Measurements from ENCODE around the gene HIGD2B. TPM values are rescaled to one million over a fixed set of nuclear protein-coding genes. Genes with fewer than 3 reads are reported as not detected.
A peak's percentile ranks its signal among the peaks of the same experiment; 100 is the strongest.

HIGD2B gene
- total RNA-seq, 1 experiment from 2014 or later = not detected

DNA sequence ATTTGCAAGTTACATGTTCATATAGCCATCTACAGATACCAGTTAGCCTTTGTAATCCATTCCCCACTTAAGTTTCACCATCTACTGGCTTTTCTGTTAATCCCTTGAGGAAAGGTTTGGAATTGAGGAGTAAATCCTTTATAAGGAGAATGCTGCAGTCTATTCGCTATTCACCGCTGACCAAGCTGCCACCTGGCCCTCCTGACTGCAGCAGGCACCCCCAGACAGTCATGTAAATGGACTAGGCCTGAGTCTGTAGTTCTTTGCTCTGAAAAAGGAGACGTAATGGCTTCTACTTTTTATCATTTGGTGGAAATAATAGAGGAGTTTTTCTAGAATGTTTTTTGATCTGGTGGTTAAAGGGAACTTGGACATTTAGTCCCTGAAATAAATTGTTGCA, 3.2 kb downstream of the HIGD2B start:
- POLR2A ChIA-PET = no interaction called here
- Mint-ChIP-seq H3K27ac (peak overlapping the region; percentile 54), H3K27me3 (ENCODE audit: low read depth) (no peaks in the 10 kb centered on the region; the same call in 1 of the 2 replicates), H3K36me3 (no peaks in the 10 kb centered on the region), H3K9me3 (no peaks in the 10 kb centered on the region), H3K4me1 (peaks cover 14% of the 10 kb centered on the region), H3K4me3 (no peak overlapping the region)
- TF ChIP-seq GABPB1 (CRISPR knock-in tag; IDR thresholded peaks at IDR 0.05) (no peak), ETV6 (CRISPR knock-in tag; IDR thresholded peaks at IDR 0.05) (no peak), ZNF396 (CRISPR knock-in tag; IDR thresholded peaks at IDR 0.05; ENCODE audit: borderline replicate concordance) (no peak), NR2C2 (CRISPR knock-in tag; IDR thresholded peaks at IDR 0.05) (no peak), HMGXB4 (CRISPR knock-in tag; IDR thresholded peaks at IDR 0.05) (no peak), ERG (CRISPR knock-in tag; IDR thresholded peaks at IDR 0.05) (no peak), NR1H2 (CRISPR knock-in tag; IDR thresholded peaks at IDR 0.05) (no peak)
- CTCF ChIA-PET = interaction anchor here (1.1 to 4.9 kb wide), 3 partner anchors 12 to 83 kb away, joined by 5 to 26 read pairs (median 6); no protein-coding TSS in a partner anchor
- ATAC-seq = no peak
- DNase-seq (ENCODE audit: low spot score) = no peak

GRCh38 chr15:72680931-72681330, 5.1 kb downstream of the HIGD2B start:
- Mint-ChIP-seq H3K9me3 (no peaks in the 10 kb centered on the region), H3K27ac (no peak overlapping the region), H3K27me3 (ENCODE audit: low read depth) (no peaks in the 10 kb centered on the region; the same call in 1 of the 2 replicates), H3K4me1 (peaks cover 14% of the 10 kb centered on the region), H3K4me3 (no peak overlapping the region), H3K36me3 (no peaks in the 10 kb centered on the region)
- ChIA-PET POLR2A (no interaction called here), CTCF (interaction anchor here (1.5 to 4.9 kb wide), 2 partner anchors 10 to 41 kb away, joined by 4 to 26 read pairs; no protein-coding TSS in a partner anchor)
- TF ChIP-seq GTF2I (CRISPR knock-in tag; conservative IDR thresholded peaks at IDR 0.05) (no peak), PRDM15 (CRISPR knock-in tag; IDR thresholded peaks at IDR 0.05) (no peak), ZNF416 (CRISPR knock-in tag; IDR thresholded peaks at IDR 0.05) (no peak), GABPB1 (CRISPR knock-in tag; IDR thresholded peaks at IDR 0.05) (no peak), HMGA2 (CRISPR knock-in tag; IDR thresholded peaks at IDR 0.05) (no peak), ATF3 (CRISPR knock-in tag; conservative IDR thresholded peaks at IDR 0.05) (no peak), SOX15 (CRISPR knock-in tag; IDR thresholded peaks at IDR 0.05) (no peak), ZNF121 (CRISPR knock-in tag; IDR thresholded peaks at IDR 0.05) (no peak), AFF4 (CRISPR knock-in tag; IDR thresholded peaks at IDR 0.05; ENCODE audit: borderline replicate concordance) (no peak)
- TF ChIP-seq, protein P1, sequence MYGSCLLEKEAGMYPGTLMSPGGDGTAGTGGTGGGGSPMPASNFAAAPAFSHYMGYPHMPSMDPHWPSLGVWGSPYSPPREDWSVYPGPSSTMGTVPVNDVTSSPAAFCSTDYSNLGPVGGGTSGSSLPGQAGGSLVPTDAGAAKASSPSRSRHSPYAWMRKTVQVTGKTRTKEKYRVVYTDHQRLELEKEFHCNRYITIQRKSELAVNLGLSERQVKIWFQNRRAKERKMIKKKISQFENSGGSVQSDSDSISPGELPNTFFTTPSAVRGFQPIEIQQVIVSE (CRISPR knock-in tag; IDR thresholded peaks at IDR 0.05; ENCODE audit: borderline replicate concordance) = no peak
- TF ChIP-seq, protein P2, sequence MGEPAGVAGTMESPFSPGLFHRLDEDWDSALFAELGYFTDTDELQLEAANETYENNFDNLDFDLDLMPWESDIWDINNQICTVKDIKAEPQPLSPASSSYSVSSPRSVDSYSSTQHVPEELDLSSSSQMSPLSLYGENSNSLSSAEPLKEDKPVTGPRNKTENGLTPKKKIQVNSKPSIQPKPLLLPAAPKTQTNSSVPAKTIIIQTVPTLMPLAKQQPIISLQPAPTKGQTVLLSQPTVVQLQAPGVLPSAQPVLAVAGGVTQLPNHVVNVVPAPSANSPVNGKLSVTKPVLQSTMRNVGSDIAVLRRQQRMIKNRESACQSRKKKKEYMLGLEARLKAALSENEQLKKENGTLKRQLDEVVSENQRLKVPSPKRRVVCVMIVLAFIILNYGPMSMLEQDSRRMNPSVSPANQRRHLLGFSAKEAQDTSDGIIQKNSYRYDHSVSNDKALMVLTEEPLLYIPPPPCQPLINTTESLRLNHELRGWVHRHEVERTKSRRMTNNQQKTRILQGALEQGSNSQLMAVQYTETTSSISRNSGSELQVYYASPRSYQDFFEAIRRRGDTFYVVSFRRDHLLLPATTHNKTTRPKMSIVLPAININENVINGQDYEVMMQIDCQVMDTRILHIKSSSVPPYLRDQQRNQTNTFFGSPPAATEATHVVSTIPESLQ (CRISPR knock-in tag; IDR thresholded peaks at IDR 0.05) = no peak
- no peak for ATAC-seq
- no peak for DNase-seq (ENCODE audit: low spot score)
